ENCODE measurements around the gene MARVELD1.

GRCh38 chr10:97723001-97723400 lies 9.5 kb downstream of the MARVELD1 start:
- TF ChIP-seq CTCF (IDR thresholded peaks at IDR 0.05; ENCODE audit: low read depth, low read length) (no peak), EZH2phosphoT487 (IDR thresholded peaks at IDR 0.05; ENCODE audit: low read depth) (no peak)
